Measurements from ENCODE around the gene ZNF366. TPM values are rescaled to one million over a fixed set of nuclear protein-coding genes. Genes with fewer than 3 reads are reported as not detected.

ZNF366 gene
- total RNA-seq, 1 donor from 2014 or later, result 13.6 TPM

- H3K27ac ChIP-seq, result no peak overlapping the region
- TF ChIP-seq, protein P1, sequence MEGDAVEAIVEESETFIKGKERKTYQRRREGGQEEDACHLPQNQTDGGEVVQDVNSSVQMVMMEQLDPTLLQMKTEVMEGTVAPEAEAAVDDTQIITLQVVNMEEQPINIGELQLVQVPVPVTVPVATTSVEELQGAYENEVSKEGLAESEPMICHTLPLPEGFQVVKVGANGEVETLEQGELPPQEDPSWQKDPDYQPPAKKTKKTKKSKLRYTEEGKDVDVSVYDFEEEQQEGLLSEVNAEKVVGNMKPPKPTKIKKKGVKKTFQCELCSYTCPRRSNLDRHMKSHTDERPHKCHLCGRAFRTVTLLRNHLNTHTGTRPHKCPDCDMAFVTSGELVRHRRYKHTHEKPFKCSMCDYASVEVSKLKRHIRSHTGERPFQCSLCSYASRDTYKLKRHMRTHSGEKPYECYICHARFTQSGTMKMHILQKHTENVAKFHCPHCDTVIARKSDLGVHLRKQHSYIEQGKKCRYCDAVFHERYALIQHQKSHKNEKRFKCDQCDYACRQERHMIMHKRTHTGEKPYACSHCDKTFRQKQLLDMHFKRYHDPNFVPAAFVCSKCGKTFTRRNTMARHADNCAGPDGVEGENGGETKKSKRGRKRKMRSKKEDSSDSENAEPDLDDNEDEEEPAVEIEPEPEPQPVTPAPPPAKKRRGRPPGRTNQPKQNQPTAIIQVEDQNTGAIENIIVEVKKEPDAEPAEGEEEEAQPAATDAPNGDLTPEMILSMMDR (IDR thresholded peaks at IDR 0.05), result no peak
- H3K9me3 ChIP-seq, result no peaks in the 10 kb centered on the region
- H3K36me3 ChIP-seq, result no peaks in the 10 kb centered on the region
- peaks cover 21% of the 10 kb centered on the region for H3K4me1 ChIP-seq
- no peaks in the 10 kb centered on the region for H3K27me3 ChIP-seq (ENCODE audit: low read depth)
- intact Hi-C loops (cut with DNase I), result no loop called here
- ATAC-seq (no peak), DNase-seq (no peak)
- H3K4me3 ChIP-seq, result no peak overlapping the region
Observed at GRCh38 chr5:72485430-72485974, 21.7 kb downstream of the ZNF366 start.

DNA sequence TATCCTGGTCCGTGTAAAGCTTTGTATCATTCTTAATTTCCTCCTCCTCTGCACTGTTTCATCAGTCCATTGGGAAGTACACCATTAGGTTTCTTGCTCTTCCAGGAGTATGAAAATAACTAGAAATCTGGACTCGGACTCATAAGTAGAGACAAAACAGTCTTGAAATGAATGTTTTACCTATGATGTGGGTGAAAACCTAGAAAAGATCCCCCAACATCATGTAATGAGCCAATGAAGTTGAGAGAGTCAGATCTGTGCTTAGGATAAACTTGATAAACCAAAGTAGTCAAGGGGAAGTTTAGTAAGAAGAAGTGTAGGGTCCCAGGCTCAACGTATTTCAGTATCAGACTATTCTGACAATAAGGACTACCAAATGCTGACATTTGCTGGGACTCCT, 25.2 kb downstream of the ZNF366 start:
- Histone ChIP-seq H3K36me3 (no peaks in the 10 kb centered on the region), H3K9me3 (no peaks in the 10 kb centered on the region), H3K27me3 (ENCODE audit: low read depth) (no peaks in the 10 kb centered on the region), H3K27ac (no peak overlapping the region), H3K4me3 (no peak overlapping the region), H3K4me1 (peaks cover 20% of the 10 kb centered on the region)
- intact Hi-C loops (cut with DNase I), result no loop called here
- DNase-seq (no peak), ATAC-seq (no peak)
- TF ChIP-seq, protein P1 (IDR thresholded peaks at IDR 0.05), result no peak

GRCh38 chr5:72480841-72481240, 26.4 kb downstream of the ZNF366 start:
- ATAC-seq, result peak; percentile 23 to 45
- H3K27me3 ChIP-seq (ENCODE audit: low read depth), result no peaks in the 10 kb centered on the region
- no peak overlapping the region for H3K27ac ChIP-seq
- H3K36me3 ChIP-seq, result no peaks in the 10 kb centered on the region
- no peak for DNase-seq
- TF ChIP-seq, protein P1 (IDR thresholded peaks at IDR 0.05), result no peak
- no peaks in the 10 kb centered on the region for H3K9me3 ChIP-seq
- intact Hi-C loops (cut with DNase I), result no loop called here
- H3K4me3 ChIP-seq, result no peak overlapping the region
- H3K4me1 ChIP-seq, result peaks cover 8% of the 10 kb centered on the region

- Histone ChIP-seq H3K27me3 (ENCODE audit: low read depth) (no peaks in the 10 kb centered on the region), H3K4me1 (peaks cover 8% of the 10 kb centered on the region), H3K36me3 (no peaks in the 10 kb centered on the region), H3K4me3 (no peak overlapping the region), H3K27ac (no peak overlapping the region), H3K9me3 (no peaks in the 10 kb centered on the region)
- ATAC-seq (no peak), DNase-seq (no peak)
- TF ChIP-seq, protein P1 (IDR thresholded peaks at IDR 0.05), result no peak
- intact Hi-C loops (cut with DNase I), result no loop called here
Observed at GRCh38 chr5:72479921-72480320, 27.3 kb downstream of the ZNF366 start.

- H3K27ac ChIP-seq, result no peak overlapping the region
- no peaks in the 10 kb centered on the region for H3K36me3 ChIP-seq
- no peak for DNase-seq
- peak in 1 of 2 donors; percentile 9 for ATAC-seq
- intact Hi-C loops (cut with DNase I), result no loop called here
- H3K27me3 ChIP-seq (ENCODE audit: low read depth), result no peaks in the 10 kb centered on the region
- H3K4me3 ChIP-seq, result no peak overlapping the region
- TF ChIP-seq, protein P1 (IDR thresholded peaks at IDR 0.05), result no peak
- H3K4me1 ChIP-seq, result peaks cover 8% of the 10 kb centered on the region
- no peaks in the 10 kb centered on the region for H3K9me3 ChIP-seq
Observed at GRCh38 chr5:72478684-72479083, 28.5 kb downstream of the ZNF366 start.
